ENCODE measurements around the gene SOX21. TPM values are rescaled to one million over a fixed set of nuclear protein-coding genes. Genes with fewer than 3 reads are reported as not detected.

The SOX21 gene
- total RNA-seq (2021; fragmentation: NEBNext Ultra II Directional; extraction: Animal tissue kit (Norgen Biotek cat#: 25700)): 3.9 and 4.2 TPM in 2 replicates
- 3.9 and 9.3 TPM in 2 replicates for polyA plus RNA-seq (2011; rRNA removed)
- 7.1 TPM for polyA plus RNA-seq (2011; cell fraction: cytosol; rRNA removed)
- 6.9 TPM for polyA plus RNA-seq (2011; cell fraction: nucleus; rRNA removed)
- 2.8 to 3.9 TPM (median 3.0 TPM) in 4 replicates for polyA plus RNA-seq (2012, experiment 1 of 2)
- 2.5 TPM for polyA plus RNA-seq (2012, experiment 2 of 2)
- polyA plus RNA-seq (2013, experiment 1 of 2): 1.5 TPM
- 1.1 TPM for polyA plus RNA-seq (2013, experiment 2 of 2)
- 3.7 and 7.6 TPM in 2 replicates for polyA minus RNA-seq (2011; rRNA and poly(A)+ RNA removed)
- 8.8 TPM for polyA minus RNA-seq (2011; cell fraction: cytosol; rRNA and poly(A)+ RNA removed)
- 13.7 TPM for polyA minus RNA-seq (2011; cell fraction: nucleus; rRNA and poly(A)+ RNA removed)
- long read RNA-seq, experiment 1, partial matches to known transcripts: 0 of 3 reads
- long read RNA-seq, experiment 1, other reads (novel, unspliced or antisense): 0 of 3 reads
- long read RNA-seq, experiment 2: 0 reads

DNA sequence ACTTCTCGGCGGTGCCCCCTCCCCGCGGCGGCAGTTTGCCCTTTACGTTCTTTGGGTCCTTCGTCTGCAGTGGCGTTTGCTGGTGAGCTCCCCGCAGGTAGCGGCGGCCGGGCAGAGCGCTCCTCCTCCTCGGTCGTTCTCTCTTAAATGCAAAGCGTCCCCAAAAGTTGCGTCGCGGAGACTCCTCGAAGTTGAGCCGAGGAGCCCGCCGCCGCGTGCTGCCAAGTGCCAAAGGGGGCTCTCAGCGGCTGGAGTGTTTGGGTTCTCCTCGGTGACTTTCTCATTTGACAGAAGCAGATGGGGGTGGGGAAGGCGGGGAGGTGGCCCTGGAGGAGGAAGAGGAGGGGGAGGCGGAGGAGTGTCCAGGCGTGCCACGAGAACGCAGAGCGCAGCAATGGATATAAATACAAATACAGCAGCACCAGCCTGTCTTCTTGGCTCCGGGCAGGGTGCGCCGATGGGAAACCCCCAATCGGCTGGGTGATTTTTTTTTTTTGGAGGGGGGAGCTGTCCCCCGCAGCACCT is at the start of gene SOX21:
TSS of gene SOX21 (minus strand) at position 259 of the 525 bp plus-strand sequence. CDS start 496 bp downstream, outside the sequence.
- ChIA-PET CTCF (ENCODE audit: partially characterized antibody) (interaction anchor here (0.9 to 1.0 kb wide), 2 partner anchors 10 to 33 kb away, joined by 3 to 4 read pairs; no protein-coding TSS in a partner anchor), POLR2A (ENCODE audit: partially characterized antibody) (interaction anchor here (0.6 to 1.2 kb wide), 5 partner anchors 10 to 668 kb away, joined by 3 to 6 read pairs (median 3); no protein-coding TSS in a partner anchor)
- H4K91ac ChIP-seq (replicated peaks; ENCODE audit: insufficient read length, low read length): peak within 1 kb of the TSS; percentile 61
- no peaks in the 10 kb centered on the region; a peak in 1 of 4 replicates for H3K9me3 ChIP-seq (ENCODE audit: insufficient read depth in 2 of 2, low read depth in 1 of 2, low read length in 1 of 2)
- no peak within 1 kb of the TSS for H2AFZ ChIP-seq (ENCODE audit: low read length)
- no peak within 1 kb of the TSS for H3K27ac ChIP-seq (ENCODE audit: low read depth, low read length)
- peaks cover 0 to 5% of the 10 kb centered on the region in 2 experiments; a peak in 2 of 4 replicates for H3K79me2 ChIP-seq (ENCODE audit: control insufficient read depth in 1 of 2, insufficient read depth in 2 of 2, low read length in 2 of 2)
- H3K23me2 ChIP-seq (ENCODE audit: low read depth, low read length): peaks cover 34% of the 10 kb centered on the region
- DNase-seq (ENCODE audit: low read depth in 1 of 2, low spot score in 2 of 2): peak in 1 of 2 experiments; percentile 80
- H2BK5ac ChIP-seq (ENCODE audit: low read depth, low read length): no peak within 1 kb of the TSS; the same call in 1 of the 2 replicates
- H2AK5ac ChIP-seq (ENCODE audit: low read depth, low read length): no peak within 1 kb of the TSS
- peak within 1 kb of the TSS; percentile 77 for H4K8ac ChIP-seq (ENCODE audit: extremely low read depth, insufficient read depth, low read length)
- peak within 1 kb of the TSS in 3 of 4 experiments; percentile 51 to 78 (median 66); a peak in 6 of 7 replicates for H3K9ac ChIP-seq (replicated peaks in 1 of 4; ENCODE audit: extremely low read depth in 1 of 4, low read depth in 3 of 4, low read length in 3 of 4)
- H3K14ac ChIP-seq (ENCODE audit: insufficient read length): no peak within 1 kb of the TSS
- H3K56ac ChIP-seq (replicated peaks; ENCODE audit: insufficient read length, low read depth, low read length): no peak within 1 kb of the TSS
- no peaks in the 10 kb centered on the region for H3K79me1 ChIP-seq (ENCODE audit: low read depth, low read length)
- H3K4me1 ChIP-seq (replicated peaks in 1 of 4; ENCODE audit: control insufficient read depth in 3 of 4, insufficient read depth in 4 of 4, low read length in 3 of 4): peaks cover 2 to 16% (median 5%) of the 10 kb centered on the region in 4 experiments; a peak in 6 of 7 replicates
- peaks cover 0 to 25% (median 0%) of the 10 kb centered on the region in 4 experiments; a peak in 2 of 8 replicates for H3K36me3 ChIP-seq (ENCODE audit: control insufficient read depth in 2 of 4, insufficient read depth in 4 of 4, low read length in 3 of 4)
- H3K4ac ChIP-seq (replicated peaks; ENCODE audit: insufficient read length, low read depth, low read length): no peak within 1 kb of the TSS
- peak within 1 kb of the TSS; percentile 62; the same call in 1 of the 2 replicates for H2BK12ac ChIP-seq (ENCODE audit: low read depth, low read length)
- no peak within 1 kb of the TSS for H2BK15ac ChIP-seq (ENCODE audit: low read length)
- FAIRE-seq: no peak
- H4K20me1 ChIP-seq (replicated peaks in 1 of 2; ENCODE audit: control insufficient read depth in 1 of 2, insufficient read depth in 2 of 2, low read length in 2 of 2): no peaks in the 10 kb centered on the region
- 1% methylated on average over 28 of the region's 38 CpGs; no CpG with 5 or more reads in 1 of the 2 experiments for WGBS, 2 experiments (ENCODE audit: extremely low coverage in 1 of 2, insufficient coverage in 1 of 2, insufficient read length in 1 of 2, insufficient replicate concordance in 2 of 2, low coverage in 1 of 2, low lambda C conversion rate in 2 of 2, missing lambda C conversion rate in 1 of 2)
- no peak within 1 kb of the TSS for H2BK120ac ChIP-seq (replicated peaks; ENCODE audit: low read depth, low read length)
- peak within 1 kb of the TSS; percentile 67 to 86 (median 70) for H3K4me3 ChIP-seq (ENCODE audit: extremely low read depth in 1 of 4, insufficient read depth in 2 of 4, low read depth in 3 of 4, low read length in 4 of 4)
- peak within 1 kb of the TSS; percentile 94 to 99 for H3K4me2 ChIP-seq (ENCODE audit: insufficient read depth in 1 of 2, low read depth in 2 of 2, low read length in 2 of 2)
- H3K27me3 ChIP-seq (replicated peaks in 1 of 4; ENCODE audit: control insufficient read depth in 3 of 4, extremely low read depth in 1 of 4, insufficient read depth in 3 of 4, low read length in 3 of 4): peaks cover 0 to 39% (median 30%) of the 10 kb centered on the region in 4 experiments; a peak in 6 of 7 replicates
- H3K23ac ChIP-seq (ENCODE audit: insufficient read length): no peak within 1 kb of the TSS
- peak within 1 kb of the TSS; percentile 16 for H4K5ac ChIP-seq (ENCODE audit: insufficient read length, low read depth, low read length)
- peak within 1 kb of the TSS; percentile 51; the same call in 1 of the 2 replicates for H2BK20ac ChIP-seq (ENCODE audit: low read length)
- H3K18ac ChIP-seq (ENCODE audit: extremely low read depth, low read length): peak within 1 kb of the TSS; percentile 93
